ENCODE results near the gene HIF1AN.

- TF ChIP-seq POLR2A (IDR thresholded peaks at IDR 0.05) (no peak), CTCF (IDR thresholded peaks at IDR 0.05) (no peak), POLR2AphosphoS5 (IDR thresholded peaks at IDR 0.05) (no peak)
Measured at GRCh38 chr10:100579261-100580090, 43.7 kb downstream of the HIF1AN start.

Data from breast epithelium (tissue), 3 donors.